HFFc6 (cell line): ENCODE results near the gene TLX3. TPM values are rescaled to one million over a fixed set of nuclear protein-coding genes. Genes with fewer than 3 reads are reported as not detected.
"Not testable (repeated sequence)": the region's sequence is repeated elsewhere in the genome, so short reads cannot be mapped to it uniquely, and the experiment has no call there.

Source experiments
- DNase-seq: peaks from one replicate; pipeline ENCODE4 v3.0.0-alpha.2; 2018
- H3K27ac Mint-ChIP-seq: 2 replicates; pipeline ENCODE4 v1.8.0; 2020; ENCODE audit warnings: mild to moderate bottlenecking, mixed read lengths
- H3K27me3 Mint-ChIP-seq: 2 replicates; pipeline ENCODE4 v1.8.0; 2021; ENCODE audit warnings: mild to moderate bottlenecking, moderate library complexity, mixed read lengths; ENCODE audit not compliant: insufficient read depth
- H3K36me3 Mint-ChIP-seq: 2 replicates; pipeline ENCODE4 v1.8.0; 2021; ENCODE audit warnings: low read depth, mixed read lengths
- H3K4me1 Mint-ChIP-seq: 2 replicates; pipeline ENCODE4 v1.8.0; 2020; ENCODE audit warnings: low read depth, mixed read lengths
- H3K4me3 Mint-ChIP-seq: 2 replicates; pipeline ENCODE4 v1.8.0; 2020; ENCODE audit warnings: mild to moderate bottlenecking, moderate library complexity, mixed read lengths
- H3K9me3 Mint-ChIP-seq: 2 replicates; pipeline ENCODE4 v1.8.0; 2020; ENCODE audit warnings: mild to moderate bottlenecking, mixed read lengths
- total RNA-seq, 6 experiments: library from RNA; stranded (reverse); fragmentation: NEBNext Ultra II Directional; extraction: Animal tissue kit (Norgen Biotek cat#: 25700); gene quantifications; 2 replicates in 1 of 6; 3 replicates in 5 of 6; pipeline ENCODE4 v1.2.3, GENCODE V29; 2021
- TF ChIP-seq, protein P1 (sequence below): fragments of 200-600 bp; sonication (generic); IDR thresholded peaks from 2 replicates; pipeline ENCODE4 v1.5.0; 2021; ENCODE audit warnings: antibody characterized with exemption, mild to moderate bottlenecking

TLX3 gene
- total RNA-seq, 6 experiments from 2014 or later = not detected

DNA sequence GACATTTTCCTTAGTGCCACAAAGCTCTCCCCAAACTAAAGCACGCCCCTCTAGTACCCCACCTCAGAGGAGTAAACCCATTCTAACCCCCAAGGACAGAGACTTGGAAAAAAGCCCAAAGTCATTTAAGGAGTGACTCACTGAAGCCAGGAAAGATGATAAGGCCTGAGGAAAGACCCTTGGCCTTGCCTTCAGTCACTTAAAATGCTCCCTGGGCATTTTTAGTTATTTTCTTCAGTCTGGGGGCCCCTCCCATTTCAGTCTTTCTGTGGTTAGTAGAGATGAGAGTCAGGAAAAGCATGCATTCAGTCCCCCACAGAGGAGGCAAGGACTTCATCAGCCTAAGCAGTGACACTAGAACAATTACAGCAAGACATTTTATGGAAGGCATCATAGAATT is 13.7 kb upstream of the TLX3 start:
- Mint-ChIP-seq H3K27me3 (no peaks in the 10 kb centered on the region), H3K9me3 (no peaks in the 10 kb centered on the region), H3K36me3 (no peaks in the 10 kb centered on the region), H3K27ac (no peak overlapping the region), H3K4me1 (peaks cover 26% of the 10 kb centered on the region), H3K4me3 (no peak overlapping the region)
- DNase-seq = no peak
- TF ChIP-seq, protein P1, sequence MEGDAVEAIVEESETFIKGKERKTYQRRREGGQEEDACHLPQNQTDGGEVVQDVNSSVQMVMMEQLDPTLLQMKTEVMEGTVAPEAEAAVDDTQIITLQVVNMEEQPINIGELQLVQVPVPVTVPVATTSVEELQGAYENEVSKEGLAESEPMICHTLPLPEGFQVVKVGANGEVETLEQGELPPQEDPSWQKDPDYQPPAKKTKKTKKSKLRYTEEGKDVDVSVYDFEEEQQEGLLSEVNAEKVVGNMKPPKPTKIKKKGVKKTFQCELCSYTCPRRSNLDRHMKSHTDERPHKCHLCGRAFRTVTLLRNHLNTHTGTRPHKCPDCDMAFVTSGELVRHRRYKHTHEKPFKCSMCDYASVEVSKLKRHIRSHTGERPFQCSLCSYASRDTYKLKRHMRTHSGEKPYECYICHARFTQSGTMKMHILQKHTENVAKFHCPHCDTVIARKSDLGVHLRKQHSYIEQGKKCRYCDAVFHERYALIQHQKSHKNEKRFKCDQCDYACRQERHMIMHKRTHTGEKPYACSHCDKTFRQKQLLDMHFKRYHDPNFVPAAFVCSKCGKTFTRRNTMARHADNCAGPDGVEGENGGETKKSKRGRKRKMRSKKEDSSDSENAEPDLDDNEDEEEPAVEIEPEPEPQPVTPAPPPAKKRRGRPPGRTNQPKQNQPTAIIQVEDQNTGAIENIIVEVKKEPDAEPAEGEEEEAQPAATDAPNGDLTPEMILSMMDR = no peak

DNA sequence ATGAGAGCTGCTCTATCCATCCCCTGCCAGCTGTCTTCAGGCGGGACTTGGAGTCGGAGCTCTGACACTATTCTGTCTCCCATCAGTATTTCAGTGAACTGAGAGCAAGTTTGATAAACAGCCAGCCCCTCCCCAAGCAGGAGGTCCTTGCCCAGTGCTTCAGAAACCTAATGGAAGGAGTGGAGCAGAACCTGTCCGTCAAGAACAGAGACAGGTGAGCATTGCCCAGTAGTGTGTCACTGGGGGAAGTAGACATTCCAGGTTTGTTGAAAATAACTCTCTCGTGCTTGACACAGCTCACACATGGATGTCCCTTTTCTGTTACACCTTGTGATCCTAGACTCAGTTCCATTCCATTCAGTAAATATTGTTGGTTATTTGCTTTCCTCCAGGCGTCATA is 13.2 kb upstream of the TLX3 start:
- TF ChIP-seq, protein P1 = no peak
- Mint-ChIP-seq H3K4me1 (peaks cover 30% of the 10 kb centered on the region), H3K9me3 (no peaks in the 10 kb centered on the region), H3K36me3 (no peaks in the 10 kb centered on the region), H3K4me3 (no peak overlapping the region), H3K27ac (no peak overlapping the region), H3K27me3 (no peaks in the 10 kb centered on the region)
- no peak for DNase-seq

DNA sequence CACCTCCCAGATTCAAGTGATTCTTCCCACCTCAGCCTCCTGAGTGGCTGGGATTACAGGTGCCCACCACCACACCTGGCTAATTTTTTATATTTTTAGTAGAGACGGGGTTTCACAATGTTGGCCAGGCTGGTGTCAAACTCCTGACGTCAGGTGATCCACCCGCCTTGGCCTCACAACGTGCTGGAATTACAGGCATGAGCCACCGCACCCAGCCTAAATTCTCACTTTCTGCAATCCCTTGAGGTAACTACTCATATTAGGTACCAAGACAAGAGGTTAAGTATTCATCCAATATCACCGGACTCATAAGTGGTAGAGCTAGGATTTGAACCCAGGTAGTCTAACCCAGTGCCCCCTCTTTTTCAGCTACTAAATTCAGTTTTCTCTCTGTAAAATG is 11.1 kb upstream of the TLX3 start:
- not testable (repeated sequence) for H3K27ac Mint-ChIP-seq, DNase-seq, H3K9me3 Mint-ChIP-seq, H3K27me3 Mint-ChIP-seq, H3K36me3 Mint-ChIP-seq, H3K4me3 Mint-ChIP-seq
- peaks cover 27% of the 10 kb centered on the region for H3K4me1 Mint-ChIP-seq

DNA sequence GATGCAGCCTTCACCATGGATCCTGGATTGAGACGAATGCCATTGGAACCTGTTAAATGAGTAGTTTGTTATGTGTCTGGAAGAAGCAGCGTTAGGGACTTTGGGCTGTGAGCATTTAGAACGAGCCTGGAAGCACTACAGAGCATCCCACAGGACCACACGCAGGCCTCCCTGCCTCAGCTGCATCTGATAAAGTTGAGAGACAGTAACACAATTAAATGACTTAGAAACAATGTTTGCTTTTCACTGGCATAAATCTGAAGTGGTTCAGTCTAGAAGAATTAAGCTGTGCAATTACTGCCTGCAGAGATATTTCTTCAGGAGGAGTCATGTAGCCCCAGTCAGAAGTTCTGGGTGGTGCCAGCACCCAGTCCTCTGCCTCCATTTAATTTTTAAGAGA is 9.8 kb upstream of the TLX3 start:
- TF ChIP-seq, protein P1 = no peak
- Mint-ChIP-seq H3K27ac (no peak overlapping the region), H3K4me3 (no peak overlapping the region), H3K27me3 (peaks cover 3% of the 10 kb centered on the region; the same call in 1 of the 2 replicates), H3K36me3 (no peaks in the 10 kb centered on the region), H3K4me1 (peaks cover 22% of the 10 kb centered on the region), H3K9me3 (no peaks in the 10 kb centered on the region)
- DNase-seq = no peak

DNA sequence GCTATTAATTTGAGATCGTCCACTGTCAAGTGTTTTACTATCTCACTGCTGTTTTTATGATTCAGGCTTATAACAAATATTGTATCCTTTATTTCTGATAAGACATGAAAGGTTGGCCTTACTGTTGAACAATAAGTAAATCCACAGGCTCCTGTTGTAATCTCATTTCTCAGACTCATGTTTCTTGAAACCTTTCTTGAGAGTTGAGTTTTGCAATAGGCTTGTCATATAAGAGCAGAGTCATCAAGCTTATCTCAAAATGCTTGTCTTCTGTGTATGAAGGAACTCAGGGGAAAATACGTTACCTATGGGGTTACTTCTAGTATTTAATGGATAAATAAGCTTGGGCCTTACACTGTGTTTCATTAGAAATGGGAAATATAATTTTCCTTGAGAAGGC is 9.2 kb upstream of the TLX3 start:
- H3K4me1 Mint-ChIP-seq = peaks cover 22% of the 10 kb centered on the region
- DNase-seq = no peak
- no peaks in the 10 kb centered on the region for H3K36me3 Mint-ChIP-seq
- no peak overlapping the region for H3K4me3 Mint-ChIP-seq
- peaks cover 9% of the 10 kb centered on the region; the same call in 1 of the 2 replicates for H3K27me3 Mint-ChIP-seq
- H3K9me3 Mint-ChIP-seq = no peaks in the 10 kb centered on the region
- no peak overlapping the region for H3K27ac Mint-ChIP-seq
- TF ChIP-seq, protein P1 = no peak

DNA sequence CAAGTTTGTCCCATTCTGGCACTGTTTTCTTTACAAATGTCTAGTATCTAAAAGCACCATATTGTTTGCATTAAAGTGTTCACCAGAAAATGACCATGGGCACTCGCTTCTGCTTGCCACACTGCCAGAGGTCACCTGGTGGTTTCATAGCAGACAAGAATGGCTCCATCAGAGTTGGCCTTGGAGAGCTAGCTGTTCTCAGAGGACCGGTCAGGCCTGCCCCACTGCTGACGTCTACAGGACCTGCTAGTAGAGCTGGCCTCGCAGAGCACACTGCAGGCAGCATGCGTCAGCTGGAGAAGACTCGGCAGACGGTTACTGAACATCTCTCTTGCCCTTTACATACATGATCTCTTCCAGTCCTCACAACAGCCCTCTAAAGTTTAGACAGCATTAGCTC is 8.7 kb upstream of the TLX3 start:
- peaks cover 13% of the 10 kb centered on the region; the same call in 1 of the 2 replicates for H3K27me3 Mint-ChIP-seq
- peaks cover 20% of the 10 kb centered on the region for H3K4me1 Mint-ChIP-seq
- no peaks in the 10 kb centered on the region for H3K36me3 Mint-ChIP-seq
- DNase-seq = no peak
- no peak overlapping the region for H3K4me3 Mint-ChIP-seq
- no peaks in the 10 kb centered on the region for H3K9me3 Mint-ChIP-seq
- TF ChIP-seq, protein P1 = no peak
- no peak overlapping the region for H3K27ac Mint-ChIP-seq
